K562 (cell line): ENCODE data around the gene PSMC3IP. TPM values are rescaled to one million over a fixed set of nuclear protein-coding genes. Genes with fewer than 3 reads are reported as not detected.
A peak's percentile ranks its signal among the peaks of the same experiment; 100 is the strongest.

Experiments used
- CBFA2T2 ChIP-seq: fragments of 450-650 bp; conservative IDR thresholded peaks from 2 replicates; pipeline ENCODE4 v1.6.1; 2017; ENCODE audit warnings: mild to moderate bottlenecking
- DACH1 ChIP-seq: fragments of 450-650 bp; IDR thresholded peaks from 2 replicates; pipeline ENCODE4 v1.6.1; 2018; ENCODE audit not compliant: partially characterized antibody
- NFIC ChIP-seq: fragments of 450-650 bp; IDR thresholded peaks from 2 replicates; pipeline ENCODE4 v1.6.1; 2017; ENCODE audit warnings: mild to moderate bottlenecking, inconsistent platforms
- polyA plus RNA-seq, 8 experiments: library from polyadenylated mRNA; depleted of rRNA in 4 of 8; stranded (reverse) in 5 of 8; unstranded in 3 of 8; fragments of >200 nt; fragmentation: Nextera tagmentation in 2 of 8; fragmentation: Illumina TruSeq in 1 of 8; extraction: Ambion mirVana in 2 of 8; extraction: Trizol in 1 of 8; gene quantifications; 2 replicates each; pipeline versions ENCODE4 v1.2.1 to v1.2.3, GENCODE V29; 2011 to 2014; ENCODE audit warnings: inconsistent platforms in 1 of 8, missing spikeins in 1 of 8
- total RNA-seq, 7 experiments: library from RNA; depleted of rRNA in 6 of 7; stranded (reverse); fragments of >200 nt in 6 of 7; fragmentation: Illumina TruSeq in 2 of 7; extraction: Trizol in 2 of 7; gene quantifications; 2 replicates each; pipeline versions ENCODE4 v1.2.1 to v1.2.3, GENCODE V29; 2011 to 2021; ENCODE audit warnings: low replicate concordance in 1 of 7
- TF ChIP-seq, protein P1 (sequence below), 3 experiments: fragments of 200-800 bp in 1 of 3; fragments of 250-450 bp in 1 of 3; fragments of 450-650 bp in 1 of 3; sonication (Bioruptor Pico) in 1 of 3; sonication (Bioruptor generic) in 1 of 3; formaldehyde crosslinking in 1 of 3; IDR thresholded peaks; 2 replicates each; pipeline versions ENCODE4 v1.6.1 to v1.8.0; 2016 to 2022; ENCODE audit warnings: mild to moderate bottlenecking in 2 of 3, missing genetic modification characterization in 2 of 3, missing compliant biosample characterization in 1 of 3, moderate library complexity in 1 of 3

PSMC3IP gene
- total and polyA plus RNA-seq, 9 of the 15 experiments (the other 6 are each of a cell fraction or from before 2014, with no cell fraction given): 13.8 to 65.6 (median 32.8) TPM

DNA sequence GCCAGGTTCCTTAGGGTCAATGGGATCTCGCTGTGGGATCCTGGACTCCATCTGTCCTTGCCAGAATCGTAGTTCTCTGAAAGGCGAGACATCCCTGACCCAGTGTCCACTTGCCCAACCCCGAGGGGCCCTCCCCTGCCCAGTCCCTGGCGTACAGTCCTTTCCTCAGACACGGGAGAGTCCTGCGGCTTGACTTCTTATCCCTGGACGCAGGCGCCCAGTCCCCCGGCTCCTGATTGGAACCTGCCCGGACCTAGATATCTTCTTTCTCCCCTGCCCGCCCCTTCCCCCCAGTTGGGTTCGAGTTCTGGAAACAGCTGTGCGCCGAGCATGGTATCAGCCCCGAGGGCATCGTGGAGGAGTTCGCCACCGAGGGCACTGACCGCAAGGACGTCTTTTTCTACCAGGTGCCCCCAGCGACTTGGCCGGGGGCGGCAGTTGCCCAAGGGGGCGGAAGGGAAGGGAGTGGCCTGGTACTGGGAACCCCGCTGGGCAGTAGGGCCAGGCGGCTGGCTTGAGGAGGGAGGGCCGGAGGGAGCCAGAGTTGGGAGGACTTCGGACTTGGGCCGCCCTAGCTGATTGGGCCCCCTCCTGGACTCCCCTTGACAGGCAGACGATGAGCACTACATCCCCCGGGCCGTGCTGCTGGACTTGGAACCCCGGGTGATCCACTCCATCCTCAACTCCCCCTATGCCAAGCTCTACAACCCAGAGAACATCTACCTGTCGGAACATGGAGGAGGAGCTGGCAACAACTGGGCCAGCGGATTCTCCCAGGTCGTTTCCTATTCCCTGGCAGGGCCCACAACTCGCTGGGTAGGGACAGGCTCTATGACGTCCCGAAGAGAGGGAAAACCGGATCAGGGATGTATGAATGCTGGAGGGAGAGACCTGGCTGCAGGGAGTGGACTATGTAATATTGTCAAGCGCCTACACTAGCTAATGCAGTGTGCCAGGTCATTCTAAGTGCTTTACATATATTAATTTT, 32.6 kb upstream of the PSMC3IP start (continued):
- TF ChIP-seq NFIC (peak; percentile 46; the same call in 1 of the 2 replicates), DACH1 (peak; percentile 17), CBFA2T2 (peak; percentile 61)
- TF ChIP-seq, protein P1, sequence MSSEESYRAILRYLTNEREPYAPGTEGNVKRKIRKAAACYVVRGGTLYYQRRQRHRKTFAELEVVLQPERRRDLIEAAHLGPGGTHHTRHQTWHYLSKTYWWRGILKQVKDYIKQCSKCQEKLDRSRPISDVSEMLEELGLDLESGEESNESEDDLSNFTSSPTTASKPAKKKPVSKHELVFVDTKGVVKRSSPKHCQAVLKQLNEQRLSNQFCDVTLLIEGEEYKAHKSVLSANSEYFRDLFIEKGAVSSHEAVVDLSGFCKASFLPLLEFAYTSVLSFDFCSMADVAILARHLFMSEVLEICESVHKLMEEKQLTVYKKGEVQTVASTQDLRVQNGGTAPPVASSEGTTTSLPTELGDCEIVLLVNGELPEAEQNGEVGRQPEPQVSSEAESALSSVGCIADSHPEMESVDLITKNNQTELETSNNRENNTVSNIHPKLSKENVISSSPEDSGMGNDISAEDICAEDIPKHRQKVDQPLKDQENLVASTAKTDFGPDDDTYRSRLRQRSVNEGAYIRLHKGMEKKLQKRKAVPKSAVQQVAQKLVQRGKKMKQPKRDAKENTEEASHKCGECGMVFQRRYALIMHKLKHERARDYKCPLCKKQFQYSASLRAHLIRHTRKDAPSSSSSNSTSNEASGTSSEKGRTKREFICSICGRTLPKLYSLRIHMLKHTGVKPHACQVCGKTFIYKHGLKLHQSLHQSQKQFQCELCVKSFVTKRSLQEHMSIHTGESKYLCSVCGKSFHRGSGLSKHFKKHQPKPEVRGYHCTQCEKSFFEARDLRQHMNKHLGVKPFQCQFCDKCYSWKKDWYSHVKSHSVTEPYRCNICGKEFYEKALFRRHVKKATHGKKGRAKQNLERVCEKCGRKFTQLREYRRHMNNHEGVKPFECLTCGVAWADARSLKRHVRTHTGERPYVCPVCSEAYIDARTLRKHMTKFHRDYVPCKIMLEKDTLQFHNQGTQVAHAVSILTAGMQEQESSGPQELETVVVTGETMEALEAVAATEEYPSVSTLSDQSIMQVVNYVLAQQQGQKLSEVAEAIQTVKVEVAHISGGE (CRISPR knock-in tag; IDR thresholded peaks at IDR 0.05): peak in 1 of 3 experiments; percentile 16; a peak in 1 of 6 replicates
